Gastrocnemius medialis (tissue), 4 donors: ENCODE measurements around the gene ATP5MG. TPM values are rescaled to one million over a fixed set of nuclear protein-coding genes. Genes with fewer than 3 reads are reported as not detected.

Experiments used
- ATAC-seq, 2 donors: fragments of 150-250 bp; one replicate each; pipeline ENCODE4 v1.9.1; 2016
- DNase-seq, 2 donors: peaks; one replicate each; pipeline ENCODE4 v3.0.0-alpha.2; 2019
- H3K27ac ChIP-seq, 4 donors: fragments of 200-600 bp; sonication (generic); 1 replicate in 1 of 4; 2 replicates in 3 of 4; pipeline ENCODE4 v1.5.1; 2016 to 2018; ENCODE audit warnings: mild to moderate bottlenecking in 2 of 4, moderate library complexity in 1 of 4
- H3K27me3 ChIP-seq, 3 donors: fragments of 200-600 bp; sonication (generic) in 2 of 3; 1 replicate in 1 of 3; 2 replicates in 2 of 3; pipeline versions ENCODE4 v1.5.1 to v1.6.0; 2016 to 2019; ENCODE audit warnings: mild to moderate bottlenecking in 1 of 3, moderate library complexity in 1 of 3
- H3K36me3 ChIP-seq, 2 donors: fragments of 200-600 bp; sonication (generic) in 1 of 2; one replicate each; pipeline ENCODE4 v1.5.1; 2017 to 2018
- H3K4me1 ChIP-seq, 2 donors: fragments of 200-600 bp; sonication (generic) in 1 of 2; one replicate each; pipeline ENCODE4 v1.5.1; 2016 to 2017; ENCODE audit warnings: mild to moderate bottlenecking in 2 of 2
- H3K4me3 ChIP-seq, 4 donors: fragments of 200-600 bp; sonication (generic) in 3 of 4; 1 replicate in 1 of 4; 2 replicates in 3 of 4; pipeline ENCODE4 v1.5.1; 2016 to 2019; ENCODE audit warnings: mild to moderate bottlenecking in 2 of 4
- H3K9me3 ChIP-seq, 3 donors: fragments of 200-600 bp; sonication (generic) in 2 of 3; 1 replicate in 1 of 3; 2 replicates in 2 of 3; pipeline ENCODE4 v1.5.1; 2016 to 2019
- POLR2A ChIP-seq, 2 donors: fragments of 450-650 bp; IDR thresholded peaks; one replicate each; pipeline ENCODE4 v1.6.1; 2017; ENCODE audit warnings: antibody characterized with exemption in 2 of 2, mild to moderate bottlenecking in 2 of 2, moderate library complexity in 2 of 2
- in situ Hi-C, 4 donors: fragments of 200-750 bp; cut with MboI; loops; one replicate each; pipeline versions ENCODE4 v1.15.0 to v1.8.0; 2017; ENCODE audit warnings: low sequenced_read_pairs in 4 of 4
- intact Hi-C: fragments of 100-400 bp; cut with DNase I; formaldehyde crosslinking; loops from one replicate; pipeline ENCODE4 v1.15.1; 2023; ENCODE audit warnings: low total_unique reads
- total RNA-seq, 4 donors: library from RNA; depleted of rRNA; stranded (reverse); fragments of >200 nt; gene quantifications; one replicate each; pipeline versions ENCODE4 v1.1.0 to v1.2.3, GENCODE V29; 2016
- TF ChIP-seq, protein P1 (sequence below), 5 experiments: fragments of 450-650 bp in 3 of 5; fragments of 200-600 bp in 2 of 5; sonication (generic) in 2 of 5; IDR thresholded peaks in 4 of 5; conservative IDR thresholded peaks in 1 of 5; 1 replicate in 4 of 5; 2 replicates in 1 of 5; pipeline ENCODE4 v1.5.1; 2016 to 2019; ENCODE audit warnings: antibody characterized with exemption in 5 of 5, mild to moderate bottlenecking in 3 of 5, moderate library complexity in 3 of 5

Gene ATP5MG, protein sequence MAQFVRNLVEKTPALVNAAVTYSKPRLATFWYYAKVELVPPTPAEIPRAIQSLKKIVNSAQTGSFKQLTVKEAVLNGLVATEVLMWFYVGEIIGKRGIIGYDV
- total RNA-seq = 10 to 100 TPM; 46.9 to 90.6 (median 55.4) TPM

GRCh38 chr11:118401151-118401879, at the start of gene ATP5MG:
Gene ATP5MG (plus strand): TSS chr11:118401606. CDS start chr11:118401666, 60 bp downstream.
- in situ Hi-C loops (loop anchor here in 1 of 4 donors (5.0 kb wide), 1 partner anchor 91 kb away; no protein-coding TSS in a partner anchor), intact Hi-C loops (loop anchor here (1.0 to 5.0 kb wide), 4 partner anchors 35 to 166 kb away; partner anchors contain the start of genes IFT46, KMT2A and UBE4A)
- DNase-seq (peak; percentile 81 to 86), ATAC-seq (peak; percentile 88 to 89)
- no peaks in the 10 kb centered on the region for H3K9me3 ChIP-seq
- H3K27ac ChIP-seq = peak within 1 kb of the TSS; percentile 81 to 90 (median 88)
- H3K27me3 ChIP-seq = no peaks in the 10 kb centered on the region
- H3K36me3 ChIP-seq = peaks cover 0 to 17% of the 10 kb centered on the region in 2 donors
- TF ChIP-seq POLR2A (IDR thresholded peaks at IDR 0.05) = peak; percentile 74 to 79
- TF ChIP-seq, protein P1, sequence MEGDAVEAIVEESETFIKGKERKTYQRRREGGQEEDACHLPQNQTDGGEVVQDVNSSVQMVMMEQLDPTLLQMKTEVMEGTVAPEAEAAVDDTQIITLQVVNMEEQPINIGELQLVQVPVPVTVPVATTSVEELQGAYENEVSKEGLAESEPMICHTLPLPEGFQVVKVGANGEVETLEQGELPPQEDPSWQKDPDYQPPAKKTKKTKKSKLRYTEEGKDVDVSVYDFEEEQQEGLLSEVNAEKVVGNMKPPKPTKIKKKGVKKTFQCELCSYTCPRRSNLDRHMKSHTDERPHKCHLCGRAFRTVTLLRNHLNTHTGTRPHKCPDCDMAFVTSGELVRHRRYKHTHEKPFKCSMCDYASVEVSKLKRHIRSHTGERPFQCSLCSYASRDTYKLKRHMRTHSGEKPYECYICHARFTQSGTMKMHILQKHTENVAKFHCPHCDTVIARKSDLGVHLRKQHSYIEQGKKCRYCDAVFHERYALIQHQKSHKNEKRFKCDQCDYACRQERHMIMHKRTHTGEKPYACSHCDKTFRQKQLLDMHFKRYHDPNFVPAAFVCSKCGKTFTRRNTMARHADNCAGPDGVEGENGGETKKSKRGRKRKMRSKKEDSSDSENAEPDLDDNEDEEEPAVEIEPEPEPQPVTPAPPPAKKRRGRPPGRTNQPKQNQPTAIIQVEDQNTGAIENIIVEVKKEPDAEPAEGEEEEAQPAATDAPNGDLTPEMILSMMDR (IDR thresholded peaks at IDR 0.05 in 4 of 5, conservative IDR thresholded peaks at IDR 0.05 in 1 of 5) = peak in 4 of 5 experiments; percentile 8 to 27 (median 22)
- H3K4me3 ChIP-seq = peak within 1 kb of the TSS; percentile 77 to 97 (median 86)
- H3K4me1 ChIP-seq = peaks cover 37 to 39% of the 10 kb centered on the region in 2 donors

DNA sequence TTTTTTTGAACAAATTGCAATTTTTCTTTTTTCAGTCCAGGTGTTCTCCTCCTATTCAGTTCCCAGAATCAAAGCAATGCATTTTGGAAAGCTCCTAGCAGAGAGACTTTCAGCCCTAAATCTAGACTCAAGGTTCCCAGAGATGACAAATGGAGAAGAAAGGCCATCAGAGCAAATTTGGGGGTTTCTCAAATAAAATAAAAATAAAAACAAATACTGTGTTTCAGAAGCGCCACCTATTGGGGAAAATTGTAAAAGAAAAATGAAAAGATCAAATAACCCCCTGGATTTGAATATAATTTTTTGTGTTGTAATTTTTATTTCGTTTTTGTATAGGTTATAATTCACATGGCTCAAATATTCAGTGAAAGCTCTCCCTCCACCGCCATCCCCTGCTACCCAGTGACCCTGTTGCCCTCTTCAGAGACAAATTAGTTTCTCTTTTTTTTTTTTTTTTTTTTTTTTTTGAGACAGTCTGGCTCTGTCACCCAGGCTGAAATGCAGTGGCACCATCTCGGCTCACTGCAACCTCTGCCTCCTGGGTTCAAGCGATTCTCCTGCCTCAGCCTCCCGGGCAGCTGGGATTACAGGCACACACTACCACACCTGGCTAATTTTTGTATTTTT, 48.2 kb upstream of the ATP5MG start:
- in situ Hi-C loops = loop anchor here in 2 of 4 donors (5.0 to 10.0 kb wide), 2 partner anchors 156 to 158 kb away; no protein-coding TSS in a partner anchor
- no peak for DNase-seq
- no peak for ATAC-seq
- Histone ChIP-seq H3K9me3 (no peaks in the 10 kb centered on the region), H3K27me3 (peaks cover 0 to 19% (median 9%) of the 10 kb centered on the region in 3 donors), H3K4me3 (no peak overlapping the region), H3K27ac (no peak overlapping the region), H3K36me3 (no peaks in the 10 kb centered on the region), H3K4me1 (no peaks in the 10 kb centered on the region)
- intact Hi-C loops = loop anchor here (5.0 kb wide), 1 partner anchor 206 kb away; no protein-coding TSS in a partner anchor
- TF ChIP-seq POLR2A (IDR thresholded peaks at IDR 0.05) = no peak
- TF ChIP-seq, protein P1 (IDR thresholded peaks at IDR 0.05 in 4 of 5, conservative IDR thresholded peaks at IDR 0.05 in 1 of 5) = peak; percentile 11 to 59 (median 27)

DNA sequence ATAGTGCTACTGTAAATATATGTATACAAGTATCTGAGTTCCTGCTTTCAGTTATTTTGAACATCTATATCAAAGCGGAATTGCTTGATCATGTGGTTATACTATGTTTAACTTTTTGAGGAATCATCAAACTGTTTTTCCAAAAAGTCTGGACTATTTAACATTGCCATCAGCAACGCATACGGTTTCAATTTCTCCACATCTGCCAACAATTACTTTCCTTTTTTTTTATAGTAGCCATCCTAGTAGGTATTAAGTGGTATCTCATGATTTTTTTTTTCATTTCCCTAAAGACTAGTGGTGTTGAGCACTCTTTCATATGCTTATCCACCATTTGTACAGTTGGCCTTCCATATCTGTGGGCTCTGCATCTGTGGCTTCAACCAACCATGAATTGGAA, 43.3 kb upstream of the ATP5MG start:
- no peak for DNase-seq
- H3K27me3 ChIP-seq = no peaks in the 10 kb centered on the region
- peaks cover 16 to 20% of the 10 kb centered on the region in 2 donors for H3K4me1 ChIP-seq
- no peaks in the 10 kb centered on the region for H3K9me3 ChIP-seq
- intact Hi-C loops = loop anchor here (2.0 kb wide), 1 partner anchor 43 kb away; the partner anchor contains the start of gene ATP5MG
- no peaks in the 10 kb centered on the region for H3K36me3 ChIP-seq
- in situ Hi-C loops = loop anchor here in 1 of 4 donors (10.0 kb wide), 1 partner anchor 163 kb away; no protein-coding TSS in a partner anchor
- TF ChIP-seq, protein P1 (IDR thresholded peaks at IDR 0.05 in 4 of 5, conservative IDR thresholded peaks at IDR 0.05 in 1 of 5) = no peak
- TF ChIP-seq POLR2A (IDR thresholded peaks at IDR 0.05) = no peak
- H3K27ac ChIP-seq = no peak overlapping the region
- ATAC-seq = no peak
- no peak overlapping the region for H3K4me3 ChIP-seq

- in situ Hi-C loops (loop anchor here in 1 of 4 donors (10.0 kb wide), 1 partner anchor 165 kb away; no protein-coding TSS in a partner anchor), intact Hi-C loops (loop anchor here (2.0 kb wide), 1 partner anchor 41 kb away; the partner anchor contains the start of gene ATP5MG)
- Histone ChIP-seq H3K9me3 (no peaks in the 10 kb centered on the region), H3K27ac (peak within 1 kb of the TSS; percentile 70 to 83 (median 76)), H3K4me1 (peaks cover 25 to 28% of the 10 kb centered on the region in 2 donors), H3K27me3 (no peaks in the 10 kb centered on the region), H3K36me3 (no peaks in the 10 kb centered on the region), H3K4me3 (peak within 1 kb of the TSS; percentile 72 to 88 (median 76))
- peak; percentile 54 to 60 for TF ChIP-seq POLR2A (IDR thresholded peaks at IDR 0.05)
- TF ChIP-seq, protein P1 (IDR thresholded peaks at IDR 0.05 in 4 of 5, conservative IDR thresholded peaks at IDR 0.05 in 1 of 5) = no peak
- peak; percentile 89 to 92 for DNase-seq
- peak; percentile 84 to 97 for ATAC-seq
Measured at GRCh38 chr11:118359295-118359958, 42.0 kb upstream of the ATP5MG start, which contains the start of gene UBE4A. Gene UBE4A (plus strand): TSS chr11:118359600. CDS start chr11:118365081, 5,481 bp downstream.
